Cardiac fibroblast (primary cell): ENCODE measurements around the gene GOLGA6B.
A peak's percentile ranks its signal among the peaks of the same experiment; 100 is the strongest.
"Not testable (repeated sequence)": the region's sequence is repeated elsewhere in the genome, so short reads cannot be mapped to it uniquely, and the experiment has no call there.

ENCODE experiments used
- DNase-seq, 2 donors: peaks; one replicate each; pipeline versions ENCODE4 v3.0.0 to v3.0.0-alpha.2; 2010; ENCODE audit warnings: low read depth in 2 of 2
- H3K4me3 ChIP-seq, 2 donors: replicated peaks in 1 of 2; 1 replicate in 1 of 2; 2 replicates in 1 of 2; pipeline ENCODE4 v1.5.1; 2011; ENCODE audit warnings: low read depth in 2 of 2, low read length in 2 of 2, mild to moderate bottlenecking in 2 of 2, moderate library complexity in 1 of 2
- CTCF ChIP-seq: IDR thresholded peaks from one replicate; pipeline ENCODE4 v1.5.1; 2011; ENCODE audit warnings: low read depth, mild to moderate bottlenecking, low read length, inconsistent platforms

Gene GOLGA6B

GRCh38 chr15:72636519-72637282, 17.8 kb upstream of the GOLGA6B start:
- peak overlapping the region; percentile 21 to 23 for H3K4me3 ChIP-seq
- peak; percentile 77 to 85 for DNase-seq

- DNase-seq, H3K4me3 ChIP-seq: not testable (repeated sequence)
Observed at GRCh38 chr15:72639759-72640483, 14.6 kb upstream of the GOLGA6B start.

- DNase-seq, H3K4me3 ChIP-seq: not testable (repeated sequence)
Observed at GRCh38 chr15:72642271-72642670, 12.2 kb upstream of the GOLGA6B start.

GRCh38 chr15:72648631-72649253, 5.8 kb upstream of the GOLGA6B start:
- not testable (repeated sequence) for H3K4me3 ChIP-seq, DNase-seq

- H3K4me3 ChIP-seq, DNase-seq: not testable (repeated sequence)
Observed at GRCh38 chr15:72656014-72656413, 1.5 kb downstream of the GOLGA6B start.

- DNase-seq, H3K4me3 ChIP-seq: not testable (repeated sequence)
Observed at GRCh38 chr15:72661081-72661480, 6.6 kb downstream of the GOLGA6B start.

- H3K4me3 ChIP-seq, DNase-seq: not testable (repeated sequence)
Observed at GRCh38 chr15:72663931-72664330, 9.4 kb downstream of the GOLGA6B start.

GRCh38 chr15:72665706-72666105, 11.2 kb downstream of the GOLGA6B start:
- not testable (repeated sequence) for H3K4me3 ChIP-seq, DNase-seq

- not testable (repeated sequence) for DNase-seq, H3K4me3 ChIP-seq
Observed at GRCh38 chr15:72669803-72670202, 15.3 kb downstream of the GOLGA6B start.

- TF ChIP-seq CTCF = peak; percentile 77
- peak; percentile 65 to 76 for DNase-seq
- H3K4me3 ChIP-seq = peak overlapping the region in 1 of 2 donors; percentile 13
Observed at GRCh38 chr15:72670656-72671352, 16.3 kb downstream of the GOLGA6B start.

GRCh38 chr15:72671525-72671924, 17.0 kb downstream of the GOLGA6B start:
- TF ChIP-seq CTCF = no peak
- no peak overlapping the region for H3K4me3 ChIP-seq
- DNase-seq = no peak
